Neural progenitor cell (in vitro differentiated cells): ENCODE measurements around the gene SEMA5B. TPM values are rescaled to one million over a fixed set of nuclear protein-coding genes. Genes with fewer than 3 reads are reported as not detected.

Experiments used
- DNase-seq: peaks from one replicate; pipeline ENCODE4 v3.0.0-alpha.2; 2016; ENCODE audit warnings: low spot score
- H2AFZ ChIP-seq: fragments of 200-600 bp; sonication (generic); replicated peaks from 2 replicates; pipeline ENCODE4 v1.6.1; 2016; ENCODE audit warnings: antibody characterized with exemption
- H3F3A ChIP-seq: fragments of 200-600 bp; sonication (generic); 2 replicates; pipeline ENCODE4 v1.6.1; 2016; ENCODE audit warnings: antibody characterized with exemption, low read depth
- H3K27ac ChIP-seq: fragments of 200-600 bp; sonication (generic); 2 replicates; pipeline ENCODE4 v1.5.1; 2016; ENCODE audit warnings: mild to moderate bottlenecking
- H3K27me3 ChIP-seq: fragments of 200-600 bp; sonication (generic); 2 replicates; pipeline ENCODE4 v1.6.1; 2016; ENCODE audit warnings: mild to moderate bottlenecking, moderate library complexity
- H3K36me3 ChIP-seq: fragments of 200-600 bp; sonication (generic); 2 replicates; pipeline ENCODE4 v1.5.1; 2016
- H3K4me1 ChIP-seq: fragments of 200-600 bp; sonication (generic); 2 replicates; pipeline ENCODE4 v1.6.1; 2016; ENCODE audit warnings: mixed run types
- H3K4me2 ChIP-seq: fragments of 200-600 bp; sonication (generic); 2 replicates; pipeline ENCODE4 v1.6.1; 2016
- H3K4me3 ChIP-seq: fragments of 200-600 bp; sonication (generic); 2 replicates; pipeline ENCODE4 v1.5.1; 2016
- H3K79me2 ChIP-seq: fragments of 200-600 bp; sonication (generic); 2 replicates; pipeline ENCODE4 v1.6.1; 2016; ENCODE audit warnings: low read depth
- H3K9ac ChIP-seq: fragments of 200-600 bp; sonication (generic); 2 replicates; pipeline ENCODE4 v1.6.1; 2016
- H3K9me3 ChIP-seq: fragments of 200-600 bp; sonication (generic); 2 replicates; pipeline ENCODE4 v1.5.1; 2016; ENCODE audit warnings: low read depth
- H4K20me1 ChIP-seq: fragments of 200-600 bp; sonication (generic); 2 replicates; pipeline ENCODE4 v1.6.1; 2016; ENCODE audit warnings: low read depth
- H3K27ac Mint-ChIP-seq: 3 replicates; pipeline ENCODE4 v1.8.0; 2021; ENCODE audit warnings: mixed read lengths
- H3K27me3 Mint-ChIP-seq: 2 replicates; pipeline ENCODE4 v1.8.0; 2022; ENCODE audit warnings: low read depth, mild to moderate bottlenecking, inconsistent platforms, moderate library complexity, mixed read lengths; ENCODE audit not compliant: insufficient read depth
- H3K36me3 Mint-ChIP-seq: 3 replicates; pipeline ENCODE4 v1.8.0; 2021; ENCODE audit warnings: mixed read lengths
- H3K4me1 Mint-ChIP-seq: 3 replicates; pipeline ENCODE4 v1.8.0; 2021; ENCODE audit warnings: mixed read lengths
- H3K4me3 Mint-ChIP-seq: 3 replicates; pipeline ENCODE4 v1.8.0; 2021; ENCODE audit warnings: mild to moderate bottlenecking, moderate library complexity, mixed read lengths
- H3K9me3 Mint-ChIP-seq: 3 replicates; pipeline ENCODE4 v1.8.0; 2020; ENCODE audit warnings: mixed read lengths
- EZH2 ChIP-seq: fragments of 200-600 bp; sonication (generic); IDR thresholded peaks from 2 replicates; pipeline ENCODE4 v1.6.1; 2017; ENCODE audit warnings: antibody characterized with exemption, mild to moderate bottlenecking, moderate library complexity
- EZH2phosphoT487 ChIP-seq: fragments of 200-600 bp; sonication (generic); IDR thresholded peaks from 2 replicates; pipeline ENCODE4 v1.6.1; 2017; ENCODE audit warnings: antibody characterized with exemption
- total RNA-seq: library from RNA; depleted of rRNA; stranded (reverse); fragments of >200 nt; gene quantifications from 2 replicates; pipeline ENCODE4 v1.2.3, GENCODE V29; 2015; ENCODE audit warnings: low replicate concordance
- TF ChIP-seq, protein P1 (sequence below): fragments of 200-600 bp; sonication (generic); IDR thresholded peaks from 2 replicates; pipeline ENCODE4 v1.5.1; 2017; ENCODE audit warnings: antibody characterized with exemption, mild to moderate bottlenecking

The SEMA5B gene
- total RNA-seq, 1 donor from 2014 or later = 10.1 TPM

DNA sequence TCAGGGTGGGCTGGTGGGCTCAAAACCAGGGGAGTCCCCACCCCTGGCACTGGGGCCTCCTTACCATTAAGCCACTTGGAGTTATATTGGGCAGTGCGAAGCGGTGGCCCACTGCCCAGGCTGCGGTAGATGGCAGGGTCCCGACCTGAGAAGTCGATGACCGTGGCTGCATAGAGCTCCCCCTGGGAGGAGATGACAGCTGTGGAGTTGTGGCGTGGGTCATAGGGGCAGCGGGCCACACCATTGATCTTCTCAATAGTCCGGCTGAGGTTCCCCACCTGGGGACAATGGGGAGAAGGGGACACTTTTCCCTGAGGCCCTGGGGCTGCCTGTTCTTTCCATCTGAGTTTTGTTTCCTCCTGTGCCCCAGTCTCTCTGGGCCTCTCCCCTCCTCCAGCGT lies 99.8 kb downstream of the SEMA5B start:
- no peaks in the 10 kb centered on the region for H3K9me3 ChIP-seq
- peaks cover 13% of the 10 kb centered on the region for H3K4me1 Mint-ChIP-seq
- H3K4me1 ChIP-seq = no peaks in the 10 kb centered on the region
- no peaks in the 10 kb centered on the region for H3F3A ChIP-seq
- no peak overlapping the region for H3K4me3 Mint-ChIP-seq
- no peaks in the 10 kb centered on the region for H3K9me3 Mint-ChIP-seq
- peaks cover 3% of the 10 kb centered on the region for H3K36me3 Mint-ChIP-seq
- peaks cover 7% of the 10 kb centered on the region for H3K27me3 Mint-ChIP-seq
- no peak for DNase-seq
- H3K27ac ChIP-seq = no peak overlapping the region
- no peaks in the 10 kb centered on the region for H3K79me2 ChIP-seq
- H3K36me3 ChIP-seq = no peaks in the 10 kb centered on the region
- no peak overlapping the region for H3K27ac Mint-ChIP-seq
- H3K9ac ChIP-seq = no peak overlapping the region
- H3K27me3 ChIP-seq = peaks cover 16% of the 10 kb centered on the region
- H4K20me1 ChIP-seq = peaks cover 1% of the 10 kb centered on the region
- no peak overlapping the region for H2AFZ ChIP-seq
- no peak overlapping the region for H3K4me3 ChIP-seq
- H3K4me2 ChIP-seq = no peak overlapping the region
- TF ChIP-seq EZH2 = no peak
- TF ChIP-seq EZH2phosphoT487 = no peak
- TF ChIP-seq, protein P1, sequence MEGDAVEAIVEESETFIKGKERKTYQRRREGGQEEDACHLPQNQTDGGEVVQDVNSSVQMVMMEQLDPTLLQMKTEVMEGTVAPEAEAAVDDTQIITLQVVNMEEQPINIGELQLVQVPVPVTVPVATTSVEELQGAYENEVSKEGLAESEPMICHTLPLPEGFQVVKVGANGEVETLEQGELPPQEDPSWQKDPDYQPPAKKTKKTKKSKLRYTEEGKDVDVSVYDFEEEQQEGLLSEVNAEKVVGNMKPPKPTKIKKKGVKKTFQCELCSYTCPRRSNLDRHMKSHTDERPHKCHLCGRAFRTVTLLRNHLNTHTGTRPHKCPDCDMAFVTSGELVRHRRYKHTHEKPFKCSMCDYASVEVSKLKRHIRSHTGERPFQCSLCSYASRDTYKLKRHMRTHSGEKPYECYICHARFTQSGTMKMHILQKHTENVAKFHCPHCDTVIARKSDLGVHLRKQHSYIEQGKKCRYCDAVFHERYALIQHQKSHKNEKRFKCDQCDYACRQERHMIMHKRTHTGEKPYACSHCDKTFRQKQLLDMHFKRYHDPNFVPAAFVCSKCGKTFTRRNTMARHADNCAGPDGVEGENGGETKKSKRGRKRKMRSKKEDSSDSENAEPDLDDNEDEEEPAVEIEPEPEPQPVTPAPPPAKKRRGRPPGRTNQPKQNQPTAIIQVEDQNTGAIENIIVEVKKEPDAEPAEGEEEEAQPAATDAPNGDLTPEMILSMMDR = no peak

DNA sequence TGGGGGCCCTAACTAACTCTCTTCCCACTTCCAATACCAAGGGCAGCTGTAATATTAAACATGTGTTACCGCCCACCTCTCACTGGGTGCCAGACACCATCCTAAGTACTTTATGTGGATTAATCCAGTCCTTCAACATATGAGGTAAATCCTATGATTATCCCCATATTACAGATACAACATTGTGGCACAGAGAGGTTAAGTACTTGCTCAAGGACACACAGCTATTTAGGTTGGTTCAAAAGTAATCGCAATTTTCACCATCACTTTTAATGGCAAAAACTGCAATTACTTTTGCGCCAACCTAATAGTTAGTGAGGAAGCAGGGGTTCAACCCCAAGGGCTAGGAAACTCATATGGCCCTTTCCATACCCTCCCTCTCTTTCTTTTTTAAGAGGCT lies 100.8 kb downstream of the SEMA5B start:
- Histone ChIP-seq H3K36me3 (no peaks in the 10 kb centered on the region), H4K20me1 (peaks cover 10% of the 10 kb centered on the region), H2AFZ (no peak overlapping the region), H3K27ac (no peak overlapping the region), H3K4me2 (no peak overlapping the region), H3K9ac (no peak overlapping the region), H3K9me3 (no peaks in the 10 kb centered on the region), H3K4me3 (no peak overlapping the region), H3K27me3 (peaks cover 25% of the 10 kb centered on the region), H3K79me2 (no peaks in the 10 kb centered on the region), H3K4me1 (peaks cover 7% of the 10 kb centered on the region), H3F3A (no peaks in the 10 kb centered on the region)
- Mint-ChIP-seq H3K4me3 (no peak overlapping the region), H3K27ac (no peak overlapping the region), H3K4me1 (peaks cover 13% of the 10 kb centered on the region), H3K9me3 (no peaks in the 10 kb centered on the region), H3K36me3 (peaks cover 3% of the 10 kb centered on the region), H3K27me3 (peaks cover 7% of the 10 kb centered on the region)
- DNase-seq = no peak
- no peak for TF ChIP-seq EZH2phosphoT487
- TF ChIP-seq EZH2 = no peak
- TF ChIP-seq, protein P1 = no peak

DNA sequence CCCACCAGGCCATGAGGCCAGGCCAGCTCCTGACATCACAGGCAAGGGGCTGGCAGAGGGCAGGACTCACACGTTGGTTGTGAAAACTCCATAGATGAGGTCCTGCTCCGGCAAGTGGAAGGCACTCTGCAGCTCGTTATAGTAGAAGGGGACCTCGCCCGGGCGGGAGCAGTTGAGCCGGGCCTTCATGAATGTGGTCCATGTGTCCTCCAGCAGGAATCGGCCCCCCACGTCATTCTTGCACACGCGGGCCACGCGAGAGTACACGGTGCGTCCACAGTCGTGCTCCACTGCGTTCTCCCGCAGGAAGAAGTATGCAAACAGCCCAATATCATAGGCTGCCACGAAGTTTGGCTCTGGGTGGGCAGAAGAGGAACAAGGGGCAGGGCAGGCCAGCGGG lies 101.2 kb downstream of the SEMA5B start:
- H3K27me3 Mint-ChIP-seq = peaks cover 7% of the 10 kb centered on the region
- Histone ChIP-seq H3K27ac (no peak overlapping the region), H3K79me2 (no peaks in the 10 kb centered on the region), H3K9ac (no peak overlapping the region), H3F3A (no peaks in the 10 kb centered on the region), H3K4me1 (peaks cover 8% of the 10 kb centered on the region), H2AFZ (no peak overlapping the region), H3K4me2 (no peak overlapping the region), H4K20me1 (peaks cover 15% of the 10 kb centered on the region), H3K9me3 (no peaks in the 10 kb centered on the region), H3K4me3 (no peak overlapping the region), H3K27me3 (peaks cover 30% of the 10 kb centered on the region), H3K36me3 (no peaks in the 10 kb centered on the region)
- H3K9me3 Mint-ChIP-seq = no peaks in the 10 kb centered on the region
- TF ChIP-seq, protein P1 = no peak
- TF ChIP-seq EZH2phosphoT487 = no peak
- no peak for TF ChIP-seq EZH2
- no peak overlapping the region for H3K27ac Mint-ChIP-seq
- peaks cover 5% of the 10 kb centered on the region for H3K36me3 Mint-ChIP-seq
- DNase-seq = no peak
- no peak overlapping the region for H3K4me3 Mint-ChIP-seq
- peaks cover 13% of the 10 kb centered on the region for H3K4me1 Mint-ChIP-seq
